GM19240 (cell line): ENCODE measurements around the gene ITPR1.

Experiments
- DNase-seq: peaks from one replicate; pipeline ENCODE4 v3.0.0; 2011; ENCODE audit warnings: low spot score; ENCODE audit not compliant: insufficient read length

The ITPR1 gene

GRCh38 chr3:4846543-4846942 lies 353.4 kb downstream of the ITPR1 start:
- no peak for DNase-seq

GRCh38 chr3:4848176-4848825 lies 355.2 kb downstream of the ITPR1 start:
- DNase-seq: no peak

- no peak for DNase-seq
Measured at GRCh38 chr3:4849136-4849535, 356.0 kb downstream of the ITPR1 start.

- DNase-seq: no peak
Measured at GRCh38 chr3:4849739-4850138, 356.6 kb downstream of the ITPR1 start.

- DNase-seq: no peak
Measured at GRCh38 chr3:4850211-4850927, 357.2 kb downstream of the ITPR1 start.

- DNase-seq: no peak
Measured at GRCh38 chr3:4850928-4851265, 357.7 kb downstream of the ITPR1 start.

- no peak for DNase-seq
Measured at GRCh38 chr3:4852780-4853748, 359.9 kb downstream of the ITPR1 start.

GRCh38 chr3:4853749-4854140 lies 360.6 kb downstream of the ITPR1 start:
- DNase-seq: no peak

GRCh38 chr3:4855676-4856075 lies 362.5 kb downstream of the ITPR1 start:
- no peak for DNase-seq

GRCh38 chr3:4856136-4856535 lies 363.0 kb downstream of the ITPR1 start:
- DNase-seq: no peak

GRCh38 chr3:4856564-4856963 lies 363.4 kb downstream of the ITPR1 start:
- DNase-seq: no peak

- no peak for DNase-seq
Measured at GRCh38 chr3:4856986-4857385, 363.8 kb downstream of the ITPR1 start.

GRCh38 chr3:4859788-4860187 lies 366.6 kb downstream of the ITPR1 start:
- DNase-seq: no peak

- DNase-seq: no peak
Measured at GRCh38 chr3:4862973-4863372, 369.8 kb downstream of the ITPR1 start.

GRCh38 chr3:4864503-4864902 lies 371.4 kb downstream of the ITPR1 start:
- DNase-seq: no peak

GRCh38 chr3:4865714-4866113 lies 372.6 kb downstream of the ITPR1 start:
- DNase-seq: no peak

- no peak for DNase-seq
Measured at GRCh38 chr3:4866866-4867265, 373.7 kb downstream of the ITPR1 start.

- no peak for DNase-seq
Measured at GRCh38 chr3:4877173-4877787, 384.1 kb downstream of the ITPR1 start.

- no peak for DNase-seq
Measured at GRCh38 chr3:4880850-4881249, 387.7 kb downstream of the ITPR1 start.

- DNase-seq: no peak
Measured at GRCh38 chr3:4882548-4882947, 389.4 kb downstream of the ITPR1 start.

- DNase-seq: no peak
Measured at GRCh38 chr3:4883011-4883410, 389.9 kb downstream of the ITPR1 start.

- DNase-seq: no peak
Measured at GRCh38 chr3:4884888-4885287, 391.7 kb downstream of the ITPR1 start.
